ENCODE data around the gene PAX6. TPM values are rescaled to one million over a fixed set of nuclear protein-coding genes. Genes with fewer than 3 reads are reported as not detected.

PAX6 gene
- total RNA-seq, 1 experiment from 2014 or later: 0.49 TPM

DNA sequence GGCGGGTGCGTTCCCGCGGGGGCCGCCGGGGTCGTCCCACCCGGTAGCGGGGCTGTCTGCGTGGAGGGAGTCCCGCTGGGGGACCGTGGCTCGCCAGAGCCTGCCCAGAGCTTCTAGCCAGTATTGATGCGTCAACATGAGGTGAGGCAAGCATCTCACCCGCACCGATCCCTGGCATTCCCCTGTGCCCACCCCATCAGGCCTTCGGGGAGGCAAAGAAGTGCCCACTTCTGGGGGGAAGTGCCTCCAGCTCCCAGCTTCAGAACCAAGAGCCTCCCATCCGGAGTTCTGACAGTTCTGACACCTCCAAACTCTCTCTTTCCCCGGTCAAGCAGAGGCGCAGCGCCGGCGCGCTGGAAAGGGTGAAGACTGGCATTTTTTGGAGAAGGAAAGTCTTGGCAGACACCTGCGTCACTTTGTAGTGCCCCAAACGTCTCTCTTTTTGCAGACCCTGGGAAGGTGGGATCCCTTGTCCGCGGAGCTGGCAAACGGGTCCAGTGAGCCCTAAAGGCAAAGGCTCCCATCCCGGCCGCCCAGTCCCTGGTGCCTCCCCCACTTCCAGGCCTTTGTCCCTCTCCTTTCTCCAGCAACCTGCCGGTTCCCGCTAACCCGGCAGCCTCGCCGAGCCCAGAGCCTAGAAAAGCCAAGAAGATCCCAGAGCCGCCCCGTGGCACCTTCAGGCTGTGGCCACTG lies 3.2 kb upstream of the PAX6 start:
- no peak for DNase-seq (ENCODE audit: low read depth, low spot score)
- ChIA-PET POLR2A (no interaction called here), CTCF (no interaction called here)
- ATAC-seq: no peak
- Histone ChIP-seq H3K36me3 (ENCODE audit: control insufficient read depth, insufficient read depth, low read length) (no peaks in the 10 kb centered on the region), H3K27ac (ENCODE audit: low read length) (no peak overlapping the region), H3K4me3 (ENCODE audit: low read depth in 2 of 2, low read length in 2 of 2) (no peak overlapping the region), H3K27me3 (ENCODE audit: control insufficient read depth, insufficient read depth, low read length) (peaks cover 8% of the 10 kb centered on the region), H3K9me3 (ENCODE audit: control insufficient read depth, insufficient read depth, low read depth, low read length) (no peaks in the 10 kb centered on the region), H3K4me1 (ENCODE audit: control insufficient read depth, insufficient read depth, low read length) (0 out of 2 replicates have a peak, but pooled peaks cover 3% of the 10 kb centered on the region)
- in situ Hi-C loops (cut with HindIII; ENCODE audit: low pct_unique_long_range_greater_than_20kb, low sequenced_read_pairs) (no loop called here), intact Hi-C loops (cut with micrococcal nuclease; ENCODE audit: unreplicated experiment) (no loop called here)
- no TSS peak for BruUV-seq (replicated peaks)
- TF ChIP-seq, protein P1, sequence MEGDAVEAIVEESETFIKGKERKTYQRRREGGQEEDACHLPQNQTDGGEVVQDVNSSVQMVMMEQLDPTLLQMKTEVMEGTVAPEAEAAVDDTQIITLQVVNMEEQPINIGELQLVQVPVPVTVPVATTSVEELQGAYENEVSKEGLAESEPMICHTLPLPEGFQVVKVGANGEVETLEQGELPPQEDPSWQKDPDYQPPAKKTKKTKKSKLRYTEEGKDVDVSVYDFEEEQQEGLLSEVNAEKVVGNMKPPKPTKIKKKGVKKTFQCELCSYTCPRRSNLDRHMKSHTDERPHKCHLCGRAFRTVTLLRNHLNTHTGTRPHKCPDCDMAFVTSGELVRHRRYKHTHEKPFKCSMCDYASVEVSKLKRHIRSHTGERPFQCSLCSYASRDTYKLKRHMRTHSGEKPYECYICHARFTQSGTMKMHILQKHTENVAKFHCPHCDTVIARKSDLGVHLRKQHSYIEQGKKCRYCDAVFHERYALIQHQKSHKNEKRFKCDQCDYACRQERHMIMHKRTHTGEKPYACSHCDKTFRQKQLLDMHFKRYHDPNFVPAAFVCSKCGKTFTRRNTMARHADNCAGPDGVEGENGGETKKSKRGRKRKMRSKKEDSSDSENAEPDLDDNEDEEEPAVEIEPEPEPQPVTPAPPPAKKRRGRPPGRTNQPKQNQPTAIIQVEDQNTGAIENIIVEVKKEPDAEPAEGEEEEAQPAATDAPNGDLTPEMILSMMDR (IDR thresholded peaks at IDR 0.05): no peak
- TF ChIP-seq TCF7L2 (IDR thresholded peaks at IDR 0.05; ENCODE audit: low read depth, low read length): no peak
- no peak for TF ChIP-seq SIN3A (IDR thresholded peaks at IDR 0.05; ENCODE audit: borderline replicate concordance, insufficient read depth, low read depth, low read length)
- TF ChIP-seq POLR2AphosphoS5 (IDR thresholded peaks at IDR 0.05; ENCODE audit: low read depth, low read length): no peak
- TF ChIP-seq, protein P2, sequence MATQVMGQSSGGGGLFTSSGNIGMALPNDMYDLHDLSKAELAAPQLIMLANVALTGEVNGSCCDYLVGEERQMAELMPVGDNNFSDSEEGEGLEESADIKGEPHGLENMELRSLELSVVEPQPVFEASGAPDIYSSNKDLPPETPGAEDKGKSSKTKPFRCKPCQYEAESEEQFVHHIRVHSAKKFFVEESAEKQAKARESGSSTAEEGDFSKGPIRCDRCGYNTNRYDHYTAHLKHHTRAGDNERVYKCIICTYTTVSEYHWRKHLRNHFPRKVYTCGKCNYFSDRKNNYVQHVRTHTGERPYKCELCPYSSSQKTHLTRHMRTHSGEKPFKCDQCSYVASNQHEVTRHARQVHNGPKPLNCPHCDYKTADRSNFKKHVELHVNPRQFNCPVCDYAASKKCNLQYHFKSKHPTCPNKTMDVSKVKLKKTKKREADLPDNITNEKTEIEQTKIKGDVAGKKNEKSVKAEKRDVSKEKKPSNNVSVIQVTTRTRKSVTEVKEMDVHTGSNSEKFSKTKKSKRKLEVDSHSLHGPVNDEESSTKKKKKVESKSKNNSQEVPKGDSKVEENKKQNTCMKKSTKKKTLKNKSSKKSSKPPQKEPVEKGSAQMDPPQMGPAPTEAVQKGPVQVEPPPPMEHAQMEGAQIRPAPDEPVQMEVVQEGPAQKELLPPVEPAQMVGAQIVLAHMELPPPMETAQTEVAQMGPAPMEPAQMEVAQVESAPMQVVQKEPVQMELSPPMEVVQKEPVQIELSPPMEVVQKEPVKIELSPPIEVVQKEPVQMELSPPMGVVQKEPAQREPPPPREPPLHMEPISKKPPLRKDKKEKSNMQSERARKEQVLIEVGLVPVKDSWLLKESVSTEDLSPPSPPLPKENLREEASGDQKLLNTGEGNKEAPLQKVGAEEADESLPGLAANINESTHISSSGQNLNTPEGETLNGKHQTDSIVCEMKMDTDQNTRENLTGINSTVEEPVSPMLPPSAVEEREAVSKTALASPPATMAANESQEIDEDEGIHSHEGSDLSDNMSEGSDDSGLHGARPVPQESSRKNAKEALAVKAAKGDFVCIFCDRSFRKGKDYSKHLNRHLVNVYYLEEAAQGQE (IDR thresholded peaks at IDR 0.05; ENCODE audit: insufficient read depth in 1 of 2, low read depth in 2 of 2, low read length in 1 of 2): no peak

DNA sequence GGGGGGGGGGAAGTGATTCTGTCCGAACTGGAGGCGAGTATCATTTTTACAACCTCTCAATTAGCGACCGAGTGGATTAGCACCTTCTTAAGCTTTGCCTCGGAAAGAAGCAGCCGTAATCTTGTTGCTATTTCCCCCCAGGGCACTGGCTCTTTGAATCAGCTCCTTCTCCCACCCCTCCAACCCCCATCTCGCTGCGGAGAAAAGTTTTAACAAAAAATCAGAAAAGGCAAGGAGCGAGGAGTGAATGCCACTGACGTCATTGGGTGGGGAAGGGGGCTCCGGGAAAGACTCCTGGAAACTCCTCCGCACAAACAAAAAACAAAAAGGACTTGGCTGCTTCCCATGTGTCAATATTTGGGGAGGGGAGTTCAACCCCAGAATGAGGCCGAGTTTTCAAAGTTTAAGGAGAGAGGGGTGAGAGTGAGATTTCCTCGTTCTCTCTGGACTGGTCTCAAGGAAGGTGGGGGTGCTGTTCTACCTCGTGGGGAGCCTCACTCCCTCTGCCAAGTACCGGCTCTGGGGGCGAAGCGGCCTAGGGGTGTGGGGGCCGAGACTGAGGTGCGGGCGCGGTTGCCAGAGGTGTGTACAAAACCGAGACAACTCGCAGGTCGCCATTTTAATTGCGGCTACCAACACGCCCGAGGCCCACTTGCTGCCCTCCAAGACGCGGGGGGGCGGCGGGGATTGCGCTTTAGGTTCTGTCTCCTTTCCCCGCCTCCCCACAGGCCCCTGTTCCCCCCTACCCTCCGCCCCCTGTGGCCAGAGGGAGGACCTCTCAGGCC lies 2.5 kb upstream of the PAX6 start:
- Histone ChIP-seq H3K4me3 (ENCODE audit: low read depth in 2 of 2, low read length in 2 of 2) (no peak overlapping the region), H3K27me3 (ENCODE audit: control insufficient read depth, insufficient read depth, low read length) (peaks cover 13% of the 10 kb centered on the region), H3K9me3 (ENCODE audit: control insufficient read depth, insufficient read depth, low read depth, low read length) (no peaks in the 10 kb centered on the region), H3K4me1 (ENCODE audit: control insufficient read depth, insufficient read depth, low read length) (0 out of 2 replicates have a peak, but pooled peaks cover 3% of the 10 kb centered on the region), H3K27ac (ENCODE audit: low read length) (no peak overlapping the region), H3K36me3 (ENCODE audit: control insufficient read depth, insufficient read depth, low read length) (no peaks in the 10 kb centered on the region)
- in situ Hi-C loops (cut with HindIII; ENCODE audit: low pct_unique_long_range_greater_than_20kb, low sequenced_read_pairs) (no loop called here), intact Hi-C loops (cut with micrococcal nuclease; ENCODE audit: unreplicated experiment) (no loop called here)
- POLR2A ChIA-PET: no interaction called here
- ATAC-seq (no peak), DNase-seq (ENCODE audit: low read depth, low spot score) (no peak)
- no TSS peak for BruUV-seq (replicated peaks)
- CTCF ChIA-PET: no interaction called here
- TF ChIP-seq, protein P1 (IDR thresholded peaks at IDR 0.05): no peak
- TF ChIP-seq, protein P2 (IDR thresholded peaks at IDR 0.05; ENCODE audit: insufficient read depth in 1 of 2, low read depth in 2 of 2, low read length in 1 of 2): no peak
- no peak for TF ChIP-seq SIN3A (IDR thresholded peaks at IDR 0.05; ENCODE audit: borderline replicate concordance, insufficient read depth, low read depth, low read length)
- TF ChIP-seq POLR2AphosphoS5 (IDR thresholded peaks at IDR 0.05; ENCODE audit: low read depth, low read length): no peak
- TF ChIP-seq TCF7L2 (IDR thresholded peaks at IDR 0.05; ENCODE audit: low read depth, low read length): no peak
